Sigmoid colon (tissue), 7 donors: Measurements from ENCODE around the gene HTRA2. TPM values are rescaled to one million over a fixed set of nuclear protein-coding genes. Genes with fewer than 3 reads are reported as not detected.

Source experiments
- DNase-seq: peaks from one replicate; pipeline ENCODE4 v3.0.0-alpha.2; 2019
- H3K27ac ChIP-seq, 4 donors: fragments of 200-600 bp; sonication (generic); one replicate each; pipeline ENCODE4 v1.5.1; 2016 to 2019; ENCODE audit warnings: mild to moderate bottlenecking in 1 of 4
- H3K27me3 ChIP-seq, 3 donors: fragments of 200-600 bp; sonication (generic); one replicate each; pipeline ENCODE4 v1.5.1; 2019; ENCODE audit warnings: mild to moderate bottlenecking in 1 of 3
- H3K36me3 ChIP-seq, 4 donors: fragments of 200-600 bp; sonication (generic); one replicate each; pipeline ENCODE4 v1.5.1; 2016 to 2019
- H3K4me1 ChIP-seq, 4 donors: fragments of 200-600 bp; sonication (generic); one replicate each; pipeline ENCODE4 v1.5.1; 2017 to 2019
- H3K4me3 ChIP-seq, 4 donors: fragments of 200-600 bp; sonication (generic); one replicate each; pipeline ENCODE4 v1.5.1; 2017 to 2019; ENCODE audit warnings: mild to moderate bottlenecking in 2 of 4, moderate library complexity in 1 of 4
- H3K9me3 ChIP-seq, 4 donors: fragments of 200-600 bp in 3 of 4; sonication (generic) in 3 of 4; one replicate each; pipeline versions ENCODE4 v1.5.1 to v1.6.1; 2013 to 2019
- EP300 ChIP-seq, 4 donors: sonication (generic); formaldehyde crosslinking; IDR thresholded peaks; one replicate each; pipeline ENCODE4 v1.6.1; 2017; ENCODE audit warnings: antibody characterized with exemption in 4 of 4
- POLR2A ChIP-seq, 2 donors: fragments of 450-650 bp; IDR thresholded peaks; one replicate each; pipeline ENCODE4 v1.6.1; 2016; ENCODE audit warnings: antibody characterized with exemption in 2 of 2, mild to moderate bottlenecking in 2 of 2, moderate library complexity in 2 of 2
- POLR2AphosphoS5 ChIP-seq, 4 donors: sonication (generic); formaldehyde crosslinking; IDR thresholded peaks; one replicate each; pipeline ENCODE4 v1.6.1; 2017; ENCODE audit warnings: antibody characterized with exemption in 4 of 4
- WGBS, 2 donors: extraction: QIAGEN DNeasy Blood & Tissue Kit; methylation state at CpG; one replicate each; pipeline ENCODE4 v1.1.7; 2013; 5-methylcytosine and 5-hydroxymethylcytosine counted together
- intact Hi-C: fragments of 100-400 bp; cut with DNase I; formaldehyde crosslinking; loops from one replicate; pipeline ENCODE4 v1.15.1; 2023
- polyA plus RNA-seq, 3 donors: library from polyadenylated mRNA; stranded (reverse); fragments of 200-250 nt; gene quantifications; one replicate each; pipeline ENCODE4 v1.2.3, GENCODE V29; 2013
- total RNA-seq, 4 donors: library from RNA; depleted of rRNA; stranded (reverse); fragments of >200 nt; gene quantifications; one replicate each; pipeline ENCODE4 v1.1.0, GENCODE V29; 2016
- TF ChIP-seq, protein P1 (sequence below), 4 experiments: fragments of 450-650 bp in 3 of 4; fragments of 200-600 bp in 1 of 4; IDR thresholded peaks; one replicate each; pipeline ENCODE4 v1.5.1; 2016 to 2019; ENCODE audit warnings: antibody characterized with exemption in 4 of 4, mild to moderate bottlenecking in 3 of 4, moderate library complexity in 2 of 4
- donor health status: healthy with polysubstance abuse.
- donor health status: Bipolar disorder and iron deficiency.
- donor health status: healthy.

Gene HTRA2
- total and polyA plus RNA-seq, 7 donors = 19.7 to 39.8 (median 29.6) TPM

DNA sequence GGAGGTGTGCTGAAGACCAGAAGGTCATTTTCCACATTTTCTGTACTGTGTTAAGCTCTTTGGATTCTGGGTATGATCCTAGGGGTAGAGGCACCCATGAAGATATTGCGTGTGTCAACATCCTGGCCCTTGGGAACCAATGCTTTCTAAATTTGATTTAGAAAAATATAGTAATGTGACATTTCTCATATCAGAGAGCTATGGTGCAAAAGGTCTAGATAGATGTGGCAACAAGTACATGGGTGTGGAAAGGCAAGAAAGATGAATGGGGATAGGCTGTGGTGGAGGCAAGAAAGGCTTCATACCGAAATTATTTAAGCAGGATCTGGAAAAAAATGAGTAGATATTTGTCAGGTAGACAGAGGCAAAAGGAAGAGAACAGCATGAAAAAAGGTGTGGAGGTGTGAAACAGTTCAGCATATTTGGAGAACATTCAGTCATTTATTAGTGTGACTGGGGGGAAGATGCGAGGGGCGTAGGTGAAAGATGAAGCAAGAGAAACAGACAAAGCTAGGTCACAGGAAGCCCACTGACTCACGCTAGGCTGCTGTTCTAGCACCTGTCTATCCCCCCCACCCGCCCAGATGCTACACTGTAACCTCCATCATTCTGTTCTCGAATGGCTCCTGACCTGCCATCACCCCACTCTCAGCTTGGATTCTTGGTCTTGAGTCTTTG is 36.5 kb downstream of the HTRA2 start:
- peak overlapping the region in 2 of 4 donors; percentile 65 to 67 for H3K27ac ChIP-seq
- 73 to 84% methylated on average over 7 of the region's 7 CpGs for WGBS, 2 donors

DNA sequence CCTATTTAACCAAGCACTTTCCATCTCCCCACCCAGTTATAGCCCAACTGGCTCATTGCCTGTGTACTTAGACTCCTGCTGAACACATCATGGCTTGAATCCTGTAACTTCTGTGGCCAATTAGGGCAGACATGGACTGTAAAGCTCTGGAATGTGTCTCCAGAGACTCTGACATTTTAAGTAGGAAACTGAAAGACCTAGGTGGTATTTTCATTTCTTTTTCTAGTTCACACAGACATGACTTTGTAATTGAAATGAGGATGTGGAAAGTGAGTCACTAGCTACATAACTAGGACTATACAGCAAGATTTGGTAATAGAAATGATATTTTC is 37.0 kb downstream of the HTRA2 start:
- Histone ChIP-seq H3K27me3 (peaks cover 0 to 4% (median 0%) of the 10 kb centered on the region in 3 donors), H3K9me3 (no peaks in the 10 kb centered on the region), H3K4me1 (peaks cover 0 to 15% (median 11%) of the 10 kb centered on the region in 4 donors), H3K36me3 (no peaks in the 10 kb centered on the region), H3K4me3 (no peak overlapping the region), H3K27ac (peak overlapping the region in 3 of 4 donors; percentile 65 to 68 (median 67))
- DNase-seq = no peak
- no peak for TF ChIP-seq EP300 (IDR thresholded peaks at IDR 0.05)
- TF ChIP-seq POLR2AphosphoS5 (IDR thresholded peaks at IDR 0.05) = peak in 1 of 4 donors; percentile 29
- intact Hi-C loops = no loop called here

More for the DNA sequence above, 36.5 kb downstream of the HTRA2 start:
- Histone ChIP-seq H3K9me3 (no peaks in the 10 kb centered on the region), H3K36me3 (no peaks in the 10 kb centered on the region), H3K4me1 (peaks cover 0 to 15% (median 11%) of the 10 kb centered on the region in 4 donors), H3K4me3 (no peak overlapping the region), H3K27me3 (peaks cover 0 to 8% (median 0%) of the 10 kb centered on the region in 3 donors)
- DNase-seq = no peak
- TF ChIP-seq, protein P1, sequence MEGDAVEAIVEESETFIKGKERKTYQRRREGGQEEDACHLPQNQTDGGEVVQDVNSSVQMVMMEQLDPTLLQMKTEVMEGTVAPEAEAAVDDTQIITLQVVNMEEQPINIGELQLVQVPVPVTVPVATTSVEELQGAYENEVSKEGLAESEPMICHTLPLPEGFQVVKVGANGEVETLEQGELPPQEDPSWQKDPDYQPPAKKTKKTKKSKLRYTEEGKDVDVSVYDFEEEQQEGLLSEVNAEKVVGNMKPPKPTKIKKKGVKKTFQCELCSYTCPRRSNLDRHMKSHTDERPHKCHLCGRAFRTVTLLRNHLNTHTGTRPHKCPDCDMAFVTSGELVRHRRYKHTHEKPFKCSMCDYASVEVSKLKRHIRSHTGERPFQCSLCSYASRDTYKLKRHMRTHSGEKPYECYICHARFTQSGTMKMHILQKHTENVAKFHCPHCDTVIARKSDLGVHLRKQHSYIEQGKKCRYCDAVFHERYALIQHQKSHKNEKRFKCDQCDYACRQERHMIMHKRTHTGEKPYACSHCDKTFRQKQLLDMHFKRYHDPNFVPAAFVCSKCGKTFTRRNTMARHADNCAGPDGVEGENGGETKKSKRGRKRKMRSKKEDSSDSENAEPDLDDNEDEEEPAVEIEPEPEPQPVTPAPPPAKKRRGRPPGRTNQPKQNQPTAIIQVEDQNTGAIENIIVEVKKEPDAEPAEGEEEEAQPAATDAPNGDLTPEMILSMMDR (IDR thresholded peaks at IDR 0.05) = no peak
- no peak for TF ChIP-seq POLR2A (IDR thresholded peaks at IDR 0.05)
- TF ChIP-seq POLR2AphosphoS5 (IDR thresholded peaks at IDR 0.05) = no peak
- TF ChIP-seq EP300 (IDR thresholded peaks at IDR 0.05) = no peak
- intact Hi-C loops = no loop called here

DNA sequence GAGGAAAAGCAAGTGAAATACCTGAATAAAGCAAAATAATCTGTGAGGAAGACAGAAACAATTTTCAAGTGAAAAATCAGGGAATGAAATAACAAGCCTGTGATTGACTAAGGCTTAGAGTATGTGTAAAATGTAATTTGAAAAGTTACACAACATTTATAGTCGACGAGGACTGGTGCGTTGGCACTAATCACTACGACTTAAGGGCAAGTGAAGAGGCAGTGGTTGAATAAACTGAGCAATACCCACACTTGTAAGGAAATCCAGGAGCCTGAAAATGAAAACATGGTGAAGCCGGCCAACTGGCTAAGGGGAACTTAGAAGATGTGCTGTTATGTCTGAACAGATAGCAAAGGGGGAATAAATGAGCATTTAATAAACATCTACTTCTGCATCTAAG is 38.1 kb downstream of the HTRA2 start:
- 86 to 88% methylated on average over 5 of the region's 5 CpGs for WGBS, 2 donors
- peak; percentile 63 for DNase-seq
- intact Hi-C loops = no loop called here

DNA sequence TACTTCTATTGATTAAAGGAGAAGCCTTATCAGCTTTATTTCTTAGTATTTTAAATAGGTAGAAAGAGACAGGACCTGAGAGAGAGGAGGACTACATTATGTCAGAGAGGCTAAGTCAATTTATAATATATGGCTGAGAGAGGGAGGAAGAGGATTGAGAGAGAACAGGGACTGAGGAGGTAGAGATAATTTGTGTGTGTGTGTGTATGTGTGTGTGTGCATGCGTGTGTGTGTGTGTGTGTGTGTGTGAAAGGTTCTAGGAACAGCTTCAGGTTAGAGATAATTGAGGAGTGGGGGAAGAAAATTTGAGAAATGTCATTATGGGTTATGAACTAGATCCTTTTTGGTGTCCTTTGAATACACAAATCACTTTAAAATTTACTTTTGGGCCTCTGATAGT is 40.0 kb downstream of the HTRA2 start:
- no peak for DNase-seq
- no peaks in the 10 kb centered on the region for H3K27me3 ChIP-seq
- no peaks in the 10 kb centered on the region for H3K36me3 ChIP-seq
- no peaks in the 10 kb centered on the region for H3K9me3 ChIP-seq
- TF ChIP-seq, protein P1 (IDR thresholded peaks at IDR 0.05) = no peak
- TF ChIP-seq POLR2A (IDR thresholded peaks at IDR 0.05) (no peak), EP300 (IDR thresholded peaks at IDR 0.05) (no peak)
- intact Hi-C loops = no loop called here
- peaks cover 0 to 15% (median 11%) of the 10 kb centered on the region in 4 donors for H3K4me1 ChIP-seq
- H3K27ac ChIP-seq = no peak overlapping the region
- H3K4me3 ChIP-seq = no peak overlapping the region
- 91 to 95% methylated on average over 1 of the region's 1 CpG for WGBS, 2 donors

More for the DNA sequence above, 38.1 kb downstream of the HTRA2 start:
- Histone ChIP-seq H3K4me1 (peaks cover 0 to 15% (median 11%) of the 10 kb centered on the region in 4 donors), H3K27ac (peak overlapping the region in 3 of 4 donors; percentile 65 to 68 (median 67)), H3K4me3 (no peak overlapping the region), H3K9me3 (no peaks in the 10 kb centered on the region), H3K36me3 (no peaks in the 10 kb centered on the region), H3K27me3 (no peaks in the 10 kb centered on the region)
- peak in 1 of 4 donors; percentile 16 for TF ChIP-seq POLR2AphosphoS5 (IDR thresholded peaks at IDR 0.05)
- no peak for TF ChIP-seq EP300 (IDR thresholded peaks at IDR 0.05)

DNA sequence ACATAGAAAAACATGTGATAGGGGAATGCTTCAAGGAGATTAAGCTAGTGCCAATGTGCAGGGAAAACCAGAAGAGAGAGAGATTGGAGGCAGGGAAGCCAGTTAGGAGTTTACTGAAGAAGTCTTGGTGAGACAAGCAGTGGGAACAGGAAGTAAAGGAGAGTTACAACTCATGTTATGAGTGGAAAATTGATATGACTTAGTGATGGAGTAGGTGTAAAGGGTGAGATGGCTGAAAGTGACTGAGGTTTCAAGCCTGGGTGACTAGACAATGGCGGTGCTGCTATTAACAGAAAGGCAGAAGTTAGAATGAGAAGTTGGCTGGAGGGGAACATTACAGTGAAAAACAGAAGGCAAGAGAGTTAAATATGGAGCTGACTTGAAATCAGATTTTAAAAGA is 41.3 kb downstream of the HTRA2 start:
- no peaks in the 10 kb centered on the region for H3K9me3 ChIP-seq
- no peak overlapping the region for H3K4me3 ChIP-seq
- H3K36me3 ChIP-seq = no peaks in the 10 kb centered on the region
- intact Hi-C loops = no loop called here
- H3K4me1 ChIP-seq = peaks cover 0 to 15% (median 11%) of the 10 kb centered on the region in 4 donors
- no peak overlapping the region for H3K27ac ChIP-seq
- DNase-seq = no peak
- whole genome bisulfite sequencing, 2 donors = 60 to 88% methylated on average over 1 of the region's 1 CpG
- H3K27me3 ChIP-seq = no peaks in the 10 kb centered on the region
- TF ChIP-seq, protein P1 (IDR thresholded peaks at IDR 0.05) = no peak
- no peak for TF ChIP-seq EP300 (IDR thresholded peaks at IDR 0.05)
- no peak for TF ChIP-seq POLR2AphosphoS5 (IDR thresholded peaks at IDR 0.05)
- no peak for TF ChIP-seq POLR2A (IDR thresholded peaks at IDR 0.05)
